GM12878 (cell line): ENCODE results near the gene ART4. TPM values are rescaled to one million over a fixed set of nuclear protein-coding genes. Genes with fewer than 3 reads are reported as not detected.
A peak's percentile ranks its signal among the peaks of the same experiment; 100 is the strongest.

Experiments used
- BHLHE40 ChIP-seq, 2 experiments: fragments of 450-650 bp in 1 of 2; IDR thresholded peaks; 2 replicates each; pipeline ENCODE4 v1.6.1; 2011 to 2017; ENCODE audit warnings: low read depth in 2 of 2, borderline replicate concordance in 1 of 2, improper control_type of control experiment in 1 of 2, low read length in 1 of 2, mild to moderate bottlenecking in 1 of 2
- CEBPB ChIP-seq, 2 experiments: fragments of 150-350 bp in 1 of 2; IDR thresholded peaks; 2 replicates each; pipeline ENCODE4 v1.6.1; 2012 to 2014; ENCODE audit warnings: low read depth in 2 of 2, low read length in 2 of 2, borderline replicate concordance in 1 of 2, inconsistent platforms in 1 of 2
- CREB1 ChIP-seq: IDR thresholded peaks from 2 replicates; pipeline ENCODE4 v1.6.1; 2012; ENCODE audit warnings: low read depth, mild to moderate bottlenecking, inconsistent platforms
- DPF2 ChIP-seq: fragments of 450-650 bp; IDR thresholded peaks from 2 replicates; pipeline ENCODE4 v1.6.1; 2017; ENCODE audit warnings: mild to moderate bottlenecking
- FOXM1 ChIP-seq: IDR thresholded peaks from 2 replicates; pipeline ENCODE4 v1.6.1; 2012; ENCODE audit warnings: low read depth, mild to moderate bottlenecking, inconsistent platforms, low read length, moderate library complexity
- HDGF ChIP-seq: fragments of 450-650 bp; IDR thresholded peaks from 2 replicates; pipeline ENCODE4 v1.6.1; 2016; ENCODE audit warnings: antibody characterized with exemption
- JUNB ChIP-seq: IDR thresholded peaks from 2 replicates; pipeline ENCODE4 v1.6.1; 2016; ENCODE audit warnings: antibody characterized with exemption, mild to moderate bottlenecking
- KDM1A ChIP-seq: fragments of 200-600 bp; sonication (generic); IDR thresholded peaks from 2 replicates; pipeline ENCODE4 v1.6.1; 2016; ENCODE audit warnings: borderline replicate concordance
- NBN ChIP-seq: fragments of 450-650 bp; IDR thresholded peaks from 2 replicates; pipeline ENCODE4 v1.6.1; 2016
- NFIC ChIP-seq: IDR thresholded peaks from 2 replicates; pipeline ENCODE4 v1.6.1; 2012; ENCODE audit warnings: low read depth, mild to moderate bottlenecking, inconsistent platforms, low read length, moderate library complexity
- NR2C1 ChIP-seq: fragments of 450-650 bp; IDR thresholded peaks from 2 replicates; pipeline ENCODE4 v1.6.1; 2017; ENCODE audit warnings: antibody characterized with exemption, mild to moderate bottlenecking, moderate library complexity
- NR2F1 ChIP-seq: fragments of 450-650 bp; conservative IDR thresholded peaks from 2 replicates; pipeline ENCODE4 v1.6.1; 2017; ENCODE audit warnings: mild to moderate bottlenecking
- PAX8 ChIP-seq: fragments of 450-650 bp; IDR thresholded peaks from 2 replicates; pipeline ENCODE4 v1.6.1; 2017; ENCODE audit warnings: mild to moderate bottlenecking, moderate library complexity
- POLR2A ChIP-seq: IDR thresholded peaks from 2 replicates; pipeline ENCODE4 v1.6.1; 2011; ENCODE audit warnings: low read depth, mild to moderate bottlenecking, low read length
- POLR2AphosphoS2 ChIP-seq: IDR thresholded peaks from 2 replicates; pipeline ENCODE4 v1.6.1; 2011; ENCODE audit warnings: low read depth, mild to moderate bottlenecking, low read length, improper control_type of control experiment, moderate library complexity
- RAD21 ChIP-seq: IDR thresholded peaks from 2 replicates; pipeline ENCODE4 v1.6.1; 2011; ENCODE audit warnings: mild to moderate bottlenecking, low read depth, low read length, moderate library complexity; ENCODE audit not compliant: insufficient read depth
- SPI1 ChIP-seq: IDR thresholded peaks from 2 replicates; pipeline ENCODE4 v1.6.1; 2011; ENCODE audit warnings: low read depth, mild to moderate bottlenecking, low read length, moderate library complexity, borderline replicate concordance; ENCODE audit not compliant: insufficient read depth
- SREBF1 ChIP-seq: IDR thresholded peaks from 2 replicates; pipeline ENCODE4 v1.6.1; 2012; ENCODE audit warnings: mild to moderate bottlenecking, low read length
- SREBF2 ChIP-seq: IDR thresholded peaks from 2 replicates; pipeline ENCODE4 v1.6.1; 2012; ENCODE audit warnings: mild to moderate bottlenecking, low read length
- ZNF207 ChIP-seq: fragments of 450-650 bp; IDR thresholded peaks from 2 replicates; pipeline ENCODE4 v1.6.1; 2014; ENCODE audit warnings: antibody characterized with exemption, mild to moderate bottlenecking, borderline replicate concordance
- ZNF217 ChIP-seq: fragments of 450-650 bp; IDR thresholded peaks from 2 replicates; pipeline ENCODE4 v1.6.1; 2017; ENCODE audit warnings: antibody characterized with exemption, mild to moderate bottlenecking
- polyA plus RNA-seq, 11 experiments: library from polyadenylated mRNA; depleted of rRNA in 4 of 11; unstranded in 6 of 11; stranded (reverse) in 5 of 11; fragments of >200 nt; fragmentation: Nextera tagmentation in 4 of 11; fragmentation: Illumina TruSeq in 1 of 11; extraction: Ambion mirVana in 4 of 11; extraction: Trizol in 1 of 11; gene quantifications; 1 replicate in 1 of 11; 2 replicates in 10 of 11; pipeline versions ENCODE4 v1.2.1 to v1.2.3, GENCODE V29; 2011 to 2016; ENCODE audit warnings: inconsistent platforms in 2 of 11, missing spikeins in 2 of 11, low read depth in 1 of 11
- total RNA-seq, 4 experiments: library from RNA; depleted of rRNA in 3 of 4; stranded (reverse); fragments of >200 nt in 3 of 4; fragmentation: Illumina TruSeq in 1 of 4; extraction: Trizol in 1 of 4; gene quantifications; 2 replicates each; pipeline versions ENCODE4 v1.2.1 to v1.2.3, GENCODE V29; 2013 to 2021
- TF ChIP-seq, protein P1 (sequence below): fragments of 450-650 bp; IDR thresholded peaks from 2 replicates; pipeline ENCODE4 v1.6.1; 2018; ENCODE audit warnings: borderline replicate concordance, mild to moderate bottlenecking; ENCODE audit not compliant: partially characterized antibody
- TF ChIP-seq, protein P2 (sequence below): IDR thresholded peaks from 2 replicates; pipeline ENCODE4 v1.6.1; 2012; ENCODE audit warnings: low read depth, low read length, improper control_type of control experiment
- TF ChIP-seq, protein P3 (sequence below): fragments of 450-650 bp; IDR thresholded peaks from 2 replicates; pipeline ENCODE4 v1.6.1; 2017; ENCODE audit warnings: low read depth, mild to moderate bottlenecking, moderate library complexity
- TF ChIP-seq, protein P4 (sequence below): fragments of 450-650 bp; IDR thresholded peaks from 2 replicates; pipeline ENCODE4 v1.6.1; 2018; ENCODE audit warnings: mild to moderate bottlenecking, low read depth, moderate library complexity; ENCODE audit not compliant: partially characterized antibody

ART4 gene
- total and polyA plus RNA-seq, 10 of the 15 experiments (the other 5 are each of a cell fraction or from before 2014, with no cell fraction given): 0.02 TPM; not detected in 9

DNA sequence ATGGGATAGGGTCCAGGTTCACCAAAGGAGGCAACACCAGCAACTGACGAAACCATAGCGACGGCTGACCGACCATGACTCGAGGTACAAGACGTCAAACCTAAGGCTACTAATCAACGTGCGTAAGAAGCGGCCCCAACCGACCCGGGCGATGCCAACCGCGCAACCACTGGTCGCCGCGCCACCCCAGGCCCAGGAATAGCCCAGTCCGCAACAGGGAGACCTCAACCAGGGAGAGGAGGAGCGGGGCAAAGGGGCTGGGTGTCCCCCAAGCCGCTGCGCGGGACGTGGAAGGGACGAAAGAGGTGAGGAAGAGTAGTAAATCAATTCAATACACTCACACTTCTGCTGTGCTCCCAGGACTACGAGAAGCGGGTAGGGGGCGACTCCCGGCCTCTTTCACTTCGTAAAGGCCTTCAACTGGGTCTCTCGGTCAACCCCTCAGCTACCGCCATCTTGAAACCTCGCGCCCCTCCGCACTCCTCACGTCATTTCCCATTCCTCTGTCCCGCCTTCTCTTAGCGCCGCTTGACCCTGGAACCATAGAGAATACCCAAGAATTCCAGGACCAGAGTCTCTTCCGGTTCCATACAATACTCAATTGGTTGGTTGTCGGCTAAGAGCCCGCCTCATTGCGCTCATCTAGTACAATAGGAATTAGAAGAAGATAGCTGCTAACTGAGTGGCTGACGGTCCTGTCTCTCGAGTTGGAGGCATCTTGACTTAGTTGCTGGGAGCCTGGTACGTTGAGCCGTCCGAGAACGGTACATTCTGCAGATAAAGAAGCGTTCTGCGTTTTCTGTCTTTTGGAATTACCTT lies 40.1 kb downstream of the ART4 start, which contains the start of the genes C12orf60 and WBP11 (continued):
- TF ChIP-seq BHLHE40 (IDR thresholded peaks at IDR 0.05; ENCODE audit: borderline replicate concordance in 1 of 2, low read depth in 2 of 2, low read length in 1 of 2): no peak
- no peak for TF ChIP-seq ZNF217
- no peak for TF ChIP-seq RAD21
- no peak; the same call in 1 of the 2 replicates for TF ChIP-seq HDGF
- peak; percentile 79 for TF ChIP-seq POLR2AphosphoS2
- TF ChIP-seq DPF2: 0 out of 2 replicates have a peak, but pooled peaks have one; percentile 46
- TF ChIP-seq NBN: peak; percentile 71
- 0 out of 2 replicates have a peak, but pooled peaks have one; percentile 13 for TF ChIP-seq NR2F1
- no peak for TF ChIP-seq PAX8
- no peak for TF ChIP-seq KDM1A
- TF ChIP-seq, protein P1, sequence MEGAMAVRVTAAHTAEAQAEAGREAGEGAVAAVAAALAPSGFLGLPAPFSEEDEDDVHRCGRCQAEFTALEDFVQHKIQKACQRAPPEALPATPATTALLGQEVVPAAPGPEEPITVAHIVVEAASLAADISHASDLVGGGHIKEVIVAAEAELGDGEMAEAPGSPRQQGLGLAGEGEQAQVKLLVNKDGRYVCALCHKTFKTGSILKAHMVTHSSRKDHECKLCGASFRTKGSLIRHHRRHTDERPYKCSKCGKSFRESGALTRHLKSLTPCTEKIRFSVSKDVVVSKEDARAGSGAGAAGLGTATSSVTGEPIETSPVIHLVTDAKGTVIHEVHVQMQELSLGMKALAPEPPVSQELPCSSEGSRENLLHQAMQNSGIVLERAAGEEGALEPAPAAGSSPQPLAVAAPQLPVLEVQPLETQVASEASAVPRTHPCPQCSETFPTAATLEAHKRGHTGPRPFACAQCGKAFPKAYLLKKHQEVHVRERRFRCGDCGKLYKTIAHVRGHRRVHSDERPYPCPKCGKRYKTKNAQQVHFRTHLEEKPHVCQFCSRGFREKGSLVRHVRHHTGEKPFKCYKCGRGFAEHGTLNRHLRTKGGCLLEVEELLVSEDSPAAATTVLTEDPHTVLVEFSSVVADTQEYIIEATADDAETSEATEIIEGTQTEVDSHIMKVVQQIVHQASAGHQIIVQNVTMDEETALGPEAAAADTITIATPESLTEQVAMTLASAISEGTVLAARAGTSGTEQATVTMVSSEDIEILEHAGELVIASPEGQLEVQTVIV: no peak
- TF ChIP-seq JUNB: no peak
- no peak for TF ChIP-seq SPI1
- no peak for TF ChIP-seq SREBF1
- 0 out of 2 replicates have a peak, but pooled peaks have one; percentile 11 for TF ChIP-seq SREBF2
- TF ChIP-seq, protein P2, sequence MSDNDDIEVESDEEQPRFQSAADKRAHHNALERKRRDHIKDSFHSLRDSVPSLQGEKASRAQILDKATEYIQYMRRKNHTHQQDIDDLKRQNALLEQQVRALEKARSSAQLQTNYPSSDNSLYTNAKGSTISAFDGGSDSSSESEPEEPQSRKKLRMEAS: no peak
- TF ChIP-seq, protein P3, sequence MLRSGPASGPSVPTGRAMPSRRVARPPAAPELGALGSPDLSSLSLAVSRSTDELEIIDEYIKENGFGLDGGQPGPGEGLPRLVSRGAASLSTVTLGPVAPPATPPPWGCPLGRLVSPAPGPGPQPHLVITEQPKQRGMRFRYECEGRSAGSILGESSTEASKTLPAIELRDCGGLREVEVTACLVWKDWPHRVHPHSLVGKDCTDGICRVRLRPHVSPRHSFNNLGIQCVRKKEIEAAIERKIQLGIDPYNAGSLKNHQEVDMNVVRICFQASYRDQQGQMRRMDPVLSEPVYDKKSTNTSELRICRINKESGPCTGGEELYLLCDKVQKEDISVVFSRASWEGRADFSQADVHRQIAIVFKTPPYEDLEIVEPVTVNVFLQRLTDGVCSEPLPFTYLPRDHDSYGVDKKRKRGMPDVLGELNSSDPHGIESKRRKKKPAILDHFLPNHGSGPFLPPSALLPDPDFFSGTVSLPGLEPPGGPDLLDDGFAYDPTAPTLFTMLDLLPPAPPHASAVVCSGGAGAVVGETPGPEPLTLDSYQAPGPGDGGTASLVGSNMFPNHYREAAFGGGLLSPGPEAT: peak; percentile 64
- peak; percentile 94 for TF ChIP-seq CREB1
- TF ChIP-seq CEBPB (IDR thresholded peaks at IDR 0.05; ENCODE audit: borderline replicate concordance in 1 of 2, low read depth in 2 of 2, low read length in 2 of 2): no peak
- TF ChIP-seq, protein P4, sequence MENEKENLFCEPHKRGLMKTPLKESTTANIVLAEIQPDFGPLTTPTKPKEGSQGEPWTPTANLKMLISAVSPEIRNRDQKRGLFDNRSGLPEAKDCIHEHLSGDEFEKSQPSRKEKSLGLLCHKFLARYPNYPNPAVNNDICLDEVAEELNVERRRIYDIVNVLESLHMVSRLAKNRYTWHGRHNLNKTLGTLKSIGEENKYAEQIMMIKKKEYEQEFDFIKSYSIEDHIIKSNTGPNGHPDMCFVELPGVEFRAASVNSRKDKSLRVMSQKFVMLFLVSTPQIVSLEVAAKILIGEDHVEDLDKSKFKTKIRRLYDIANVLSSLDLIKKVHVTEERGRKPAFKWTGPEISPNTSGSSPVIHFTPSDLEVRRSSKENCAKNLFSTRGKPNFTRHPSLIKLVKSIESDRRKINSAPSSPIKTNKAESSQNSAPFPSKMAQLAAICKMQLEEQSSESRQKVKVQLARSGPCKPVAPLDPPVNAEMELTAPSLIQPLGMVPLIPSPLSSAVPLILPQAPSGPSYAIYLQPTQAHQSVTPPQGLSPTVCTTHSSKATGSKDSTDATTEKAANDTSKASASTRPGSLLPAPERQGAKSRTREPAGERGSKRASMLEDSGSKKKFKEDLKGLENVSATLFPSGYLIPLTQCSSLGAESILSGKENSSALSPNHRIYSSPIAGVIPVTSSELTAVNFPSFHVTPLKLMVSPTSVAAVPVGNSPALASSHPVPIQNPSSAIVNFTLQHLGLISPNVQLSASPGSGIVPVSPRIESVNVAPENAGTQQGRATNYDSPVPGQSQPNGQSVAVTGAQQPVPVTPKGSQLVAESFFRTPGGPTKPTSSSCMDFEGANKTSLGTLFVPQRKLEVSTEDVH: no peak
- peak; percentile 55 for TF ChIP-seq NR2C1
- 0 out of 2 replicates have a peak, but pooled peaks have one; percentile 30 for TF ChIP-seq FOXM1
- TF ChIP-seq NFIC: no peak
- peak; percentile 80 for TF ChIP-seq POLR2A
- peak; percentile 48; the same call in 1 of the 2 replicates for TF ChIP-seq ZNF207
